Measurements from ENCODE around the gene EPHA4. TPM values are rescaled to one million over a fixed set of nuclear protein-coding genes. Genes with fewer than 3 reads are reported as not detected.

Gene EPHA4
- total and polyA plus RNA-seq, 12 donors: 3.4 to 51.3 (median 18.6) TPM

GRCh38 chr2:221492636-221493035 is 79.5 kb downstream of the EPHA4 start:
- no peak for TF ChIP-seq CTCF (IDR thresholded peaks at IDR 0.05)
- no peak overlapping the region for H3K27ac ChIP-seq
- peaks cover 0 to 7% (median 0%) of the 10 kb centered on the region in 9 donors for H3K4me1 ChIP-seq
- intact Hi-C loops (cut with DNase I): no loop called here
- WGBS, 2 donors: 81 to 84% methylated on average over 4 of the region's 4 CpGs
- DNase-seq (no peak), ATAC-seq (no peak)
- H3K4me3 ChIP-seq: no peak overlapping the region
- peaks cover 0 to 7% (median 0%) of the 10 kb centered on the region in 9 donors for H3K36me3 ChIP-seq
- H3K9me3 ChIP-seq: no peaks in the 10 kb centered on the region
- H3K27me3 ChIP-seq: no peaks in the 10 kb centered on the region

GRCh38 chr2:221490506-221491060 is 81.5 kb downstream of the EPHA4 start:
- Histone ChIP-seq H3K4me3 (no peak overlapping the region), H3K9me3 (no peaks in the 10 kb centered on the region), H3K27ac (no peak overlapping the region), H3K27me3 (no peaks in the 10 kb centered on the region), H3K36me3 (no peaks in the 10 kb centered on the region), H3K4me1 (peaks cover 0 to 13% (median 0%) of the 10 kb centered on the region in 9 donors)
- TF ChIP-seq CTCF (IDR thresholded peaks at IDR 0.05): no peak
- no peak for DNase-seq
- 55 to 59% methylated on average over 3 of the region's 3 CpGs for WGBS, 2 donors
- intact Hi-C loops (cut with DNase I): no loop called here
- ATAC-seq: no peak

GRCh38 chr2:221488136-221488807 is 83.8 kb downstream of the EPHA4 start:
- Histone ChIP-seq H3K4me3 (no peak overlapping the region), H3K4me1 (peaks cover 0 to 17% (median 2%) of the 10 kb centered on the region in 9 donors), H3K36me3 (no peaks in the 10 kb centered on the region), H3K27ac (no peak overlapping the region), H3K27me3 (no peaks in the 10 kb centered on the region), H3K9me3 (no peaks in the 10 kb centered on the region)
- no peak for TF ChIP-seq CTCF (IDR thresholded peaks at IDR 0.05)
- WGBS, 2 donors: 91 to 92% methylated on average over 3 of the region's 3 CpGs
- ATAC-seq: no peak
- intact Hi-C loops (cut with DNase I): no loop called here
- no peak for DNase-seq

GRCh38 chr2:221486106-221486505 is 86.0 kb downstream of the EPHA4 start:
- no peak for ATAC-seq
- H3K36me3 ChIP-seq: peaks cover 0 to 13% (median 0%) of the 10 kb centered on the region in 9 donors
- H3K4me1 ChIP-seq: peaks cover 0 to 17% (median 2%) of the 10 kb centered on the region in 9 donors
- intact Hi-C loops (cut with DNase I): no loop called here
- TF ChIP-seq CTCF (IDR thresholded peaks at IDR 0.05): no peak
- H3K27ac ChIP-seq: no peak overlapping the region
- no peaks in the 10 kb centered on the region for H3K27me3 ChIP-seq
- H3K9me3 ChIP-seq: no peaks in the 10 kb centered on the region
- no peak overlapping the region for H3K4me3 ChIP-seq
- no peak for DNase-seq
- 95 to 99% methylated on average over 4 of the region's 4 CpGs for WGBS, 2 donors
